Measurements from ENCODE around the gene SORCS1.

DNA sequence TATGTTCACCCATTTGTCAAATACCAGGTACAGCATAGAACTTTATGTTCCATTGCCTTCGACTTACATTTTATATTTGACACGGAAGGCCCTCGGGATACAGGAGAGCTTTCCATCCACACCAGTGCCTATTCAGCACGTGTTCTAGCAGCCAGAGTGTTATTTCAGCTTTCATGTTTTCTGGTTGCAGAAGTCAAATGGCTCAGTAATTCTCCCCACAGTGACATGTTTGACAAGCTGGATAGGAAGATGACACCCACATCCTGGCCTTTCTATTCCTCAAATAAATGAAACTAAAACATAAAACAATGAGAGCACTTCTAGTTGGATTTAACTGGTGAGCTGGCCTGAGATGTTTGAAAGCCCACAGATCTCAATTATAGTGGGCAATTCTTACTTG lies 173.4 kb downstream of the SORCS1 start:
- TF ChIP-seq, protein P1, sequence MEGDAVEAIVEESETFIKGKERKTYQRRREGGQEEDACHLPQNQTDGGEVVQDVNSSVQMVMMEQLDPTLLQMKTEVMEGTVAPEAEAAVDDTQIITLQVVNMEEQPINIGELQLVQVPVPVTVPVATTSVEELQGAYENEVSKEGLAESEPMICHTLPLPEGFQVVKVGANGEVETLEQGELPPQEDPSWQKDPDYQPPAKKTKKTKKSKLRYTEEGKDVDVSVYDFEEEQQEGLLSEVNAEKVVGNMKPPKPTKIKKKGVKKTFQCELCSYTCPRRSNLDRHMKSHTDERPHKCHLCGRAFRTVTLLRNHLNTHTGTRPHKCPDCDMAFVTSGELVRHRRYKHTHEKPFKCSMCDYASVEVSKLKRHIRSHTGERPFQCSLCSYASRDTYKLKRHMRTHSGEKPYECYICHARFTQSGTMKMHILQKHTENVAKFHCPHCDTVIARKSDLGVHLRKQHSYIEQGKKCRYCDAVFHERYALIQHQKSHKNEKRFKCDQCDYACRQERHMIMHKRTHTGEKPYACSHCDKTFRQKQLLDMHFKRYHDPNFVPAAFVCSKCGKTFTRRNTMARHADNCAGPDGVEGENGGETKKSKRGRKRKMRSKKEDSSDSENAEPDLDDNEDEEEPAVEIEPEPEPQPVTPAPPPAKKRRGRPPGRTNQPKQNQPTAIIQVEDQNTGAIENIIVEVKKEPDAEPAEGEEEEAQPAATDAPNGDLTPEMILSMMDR (IDR thresholded peaks at IDR 0.05; ENCODE audit: insufficient read depth, low read depth, low read length) = no peak
- no peak for TF ChIP-seq EZH2 (IDR thresholded peaks at IDR 0.05; ENCODE audit: insufficient read depth, low read length)
